ENCODE data around the gene C16orf74. TPM values are rescaled to one million over a fixed set of nuclear protein-coding genes. Genes with fewer than 3 reads are reported as not detected.

Gene C16orf74
- total RNA-seq, 4 donors from 2014 or later: 2.5 to 6.6 TPM; not detected in 2

DNA sequence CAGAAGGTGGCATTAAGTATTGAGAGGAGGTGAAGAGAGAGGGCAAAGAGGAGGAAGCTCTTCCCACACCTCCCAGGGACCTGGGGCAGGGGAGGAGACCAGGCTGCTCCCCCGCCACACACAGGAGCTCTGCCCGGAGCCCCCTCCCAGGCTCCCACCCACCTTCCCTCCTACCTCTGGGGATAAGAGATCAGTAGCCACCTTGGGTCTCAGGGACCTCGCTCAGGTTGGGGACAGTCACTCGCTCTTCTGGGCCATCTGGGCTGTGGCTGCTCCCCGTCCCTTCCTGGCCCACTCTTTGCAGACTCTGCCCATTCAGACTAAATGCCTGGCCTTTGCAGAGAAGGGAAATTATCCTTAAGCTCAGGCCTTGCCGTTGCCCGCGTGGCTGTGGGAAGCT is 14.9 kb upstream of the C16orf74 start:
- no peaks in the 10 kb centered on the region for H3K36me3 ChIP-seq
- no peak for DNase-seq
- no peaks in the 10 kb centered on the region for H3K27me3 ChIP-seq
- H3K27ac ChIP-seq: no peak overlapping the region
- no peaks in the 10 kb centered on the region for H3K9me3 ChIP-seq
- no peaks in the 10 kb centered on the region for H3K4me1 ChIP-seq
- no peak overlapping the region for H3K4me3 ChIP-seq
- TF ChIP-seq POLR2A (IDR thresholded peaks at IDR 0.05): no peak

DNA sequence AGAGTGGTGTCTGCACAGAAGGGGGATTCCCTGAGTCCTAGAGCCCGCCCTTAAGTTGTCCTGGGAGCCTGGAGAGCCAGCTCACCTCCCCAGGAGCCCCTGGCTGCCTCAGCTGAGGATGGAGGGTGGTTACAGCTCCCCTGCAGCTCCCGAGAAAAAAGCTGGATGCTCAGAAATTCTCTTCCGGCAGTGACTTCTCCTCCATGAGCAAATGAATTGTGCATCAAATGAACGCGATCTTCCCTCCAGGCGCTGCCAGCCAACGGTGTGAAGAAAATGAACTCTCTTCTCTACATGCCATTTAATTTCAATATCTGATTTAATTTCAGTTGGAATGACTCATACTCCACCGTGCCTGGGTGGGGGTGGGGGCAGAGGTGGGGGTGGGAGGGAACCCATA is 14.3 kb upstream of the C16orf74 start:
- no peak for DNase-seq
- Histone ChIP-seq H3K36me3 (no peaks in the 10 kb centered on the region), H3K4me3 (no peak overlapping the region), H3K27me3 (no peaks in the 10 kb centered on the region), H3K27ac (no peak overlapping the region), H3K4me1 (no peaks in the 10 kb centered on the region), H3K9me3 (no peaks in the 10 kb centered on the region)
- TF ChIP-seq POLR2A (IDR thresholded peaks at IDR 0.05): no peak
- TF ChIP-seq, protein P1, sequence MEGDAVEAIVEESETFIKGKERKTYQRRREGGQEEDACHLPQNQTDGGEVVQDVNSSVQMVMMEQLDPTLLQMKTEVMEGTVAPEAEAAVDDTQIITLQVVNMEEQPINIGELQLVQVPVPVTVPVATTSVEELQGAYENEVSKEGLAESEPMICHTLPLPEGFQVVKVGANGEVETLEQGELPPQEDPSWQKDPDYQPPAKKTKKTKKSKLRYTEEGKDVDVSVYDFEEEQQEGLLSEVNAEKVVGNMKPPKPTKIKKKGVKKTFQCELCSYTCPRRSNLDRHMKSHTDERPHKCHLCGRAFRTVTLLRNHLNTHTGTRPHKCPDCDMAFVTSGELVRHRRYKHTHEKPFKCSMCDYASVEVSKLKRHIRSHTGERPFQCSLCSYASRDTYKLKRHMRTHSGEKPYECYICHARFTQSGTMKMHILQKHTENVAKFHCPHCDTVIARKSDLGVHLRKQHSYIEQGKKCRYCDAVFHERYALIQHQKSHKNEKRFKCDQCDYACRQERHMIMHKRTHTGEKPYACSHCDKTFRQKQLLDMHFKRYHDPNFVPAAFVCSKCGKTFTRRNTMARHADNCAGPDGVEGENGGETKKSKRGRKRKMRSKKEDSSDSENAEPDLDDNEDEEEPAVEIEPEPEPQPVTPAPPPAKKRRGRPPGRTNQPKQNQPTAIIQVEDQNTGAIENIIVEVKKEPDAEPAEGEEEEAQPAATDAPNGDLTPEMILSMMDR (IDR thresholded peaks at IDR 0.05): no peak

DNA sequence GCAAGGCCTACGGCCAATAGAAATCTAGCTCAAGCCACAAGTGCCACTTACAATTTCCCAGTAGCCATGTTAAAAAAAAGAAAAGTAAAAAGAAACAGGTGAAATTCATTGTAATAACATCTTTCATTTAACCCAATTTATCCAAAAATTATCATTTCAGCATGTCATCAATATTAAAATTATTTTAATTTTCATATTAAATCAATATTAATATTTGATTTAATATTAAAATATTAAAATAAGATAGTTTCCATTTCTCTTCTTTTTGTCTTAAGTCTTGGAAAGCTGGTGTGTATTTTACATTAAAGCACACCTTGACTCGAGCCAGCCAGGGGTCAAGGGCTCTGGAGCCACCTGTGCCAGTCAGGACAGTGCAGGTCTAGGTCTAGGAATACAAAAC is 12.7 kb upstream of the C16orf74 start:
- no peaks in the 10 kb centered on the region for H3K27me3 ChIP-seq
- H3K4me3 ChIP-seq: no peak overlapping the region
- H3K4me1 ChIP-seq: peaks cover 0 to 3% (median 0%) of the 10 kb centered on the region in 4 donors
- no peak overlapping the region for H3K27ac ChIP-seq
- no peak for DNase-seq
- H3K9me3 ChIP-seq: no peaks in the 10 kb centered on the region
- H3K36me3 ChIP-seq: no peaks in the 10 kb centered on the region
- TF ChIP-seq, protein P1 (IDR thresholded peaks at IDR 0.05): no peak
- no peak for TF ChIP-seq POLR2A (IDR thresholded peaks at IDR 0.05)

DNA sequence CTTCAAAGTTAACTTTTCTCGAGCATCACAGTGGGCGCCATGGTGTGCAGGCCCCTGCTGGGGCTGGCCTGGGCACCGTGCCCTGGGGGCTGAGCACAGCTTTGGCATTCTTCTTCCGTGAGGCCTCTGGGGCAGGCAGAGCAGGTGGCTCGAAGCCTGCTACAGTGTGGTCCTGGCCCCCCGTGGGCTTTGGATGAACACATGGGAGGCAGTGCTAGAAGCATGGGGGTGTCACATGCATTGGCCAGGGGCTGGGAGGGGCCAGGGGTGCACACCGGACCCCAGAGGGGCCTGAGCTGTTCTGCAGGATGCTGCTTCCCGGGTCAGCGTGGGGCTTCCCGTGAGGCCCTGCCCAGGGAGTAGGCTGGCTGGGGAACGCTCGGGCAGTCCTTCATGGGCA is 12.1 kb upstream of the C16orf74 start:
- H3K27me3 ChIP-seq: no peaks in the 10 kb centered on the region

DNA sequence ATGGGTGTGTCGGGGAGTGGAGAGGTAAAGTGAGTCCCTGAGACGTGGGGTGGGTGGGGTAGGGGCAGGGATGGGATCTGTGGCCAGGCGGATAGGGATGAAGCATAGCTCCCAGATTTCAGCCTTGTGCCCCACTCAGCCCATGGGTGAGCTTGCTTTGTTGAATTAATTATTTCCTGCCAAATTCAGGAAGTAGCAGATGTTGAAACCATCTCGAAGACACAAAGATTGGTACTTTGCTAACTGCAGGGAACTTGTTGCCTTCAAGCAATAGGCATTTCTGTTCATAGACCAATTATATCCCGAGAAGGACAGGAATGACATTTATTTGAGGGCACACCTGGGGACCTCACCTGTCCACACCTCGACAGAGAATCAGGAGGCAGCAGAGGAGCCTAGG is 11.0 kb upstream of the C16orf74 start:
- TF ChIP-seq POLR2A (IDR thresholded peaks at IDR 0.05): no peak
- TF ChIP-seq, protein P1 (IDR thresholded peaks at IDR 0.05): no peak
- DNase-seq: no peak
- Histone ChIP-seq H3K4me3 (no peak overlapping the region), H3K27me3 (no peaks in the 10 kb centered on the region), H3K27ac (no peak overlapping the region), H3K36me3 (no peaks in the 10 kb centered on the region), H3K4me1 (peaks cover 0 to 14% (median 0%) of the 10 kb centered on the region in 4 donors), H3K9me3 (no peaks in the 10 kb centered on the region)

More for the DNA sequence above, 12.1 kb upstream of the C16orf74 start:
- H3K36me3 ChIP-seq: no peaks in the 10 kb centered on the region
- no peak overlapping the region for H3K27ac ChIP-seq
- H3K4me1 ChIP-seq: peaks cover 0 to 6% (median 0%) of the 10 kb centered on the region in 4 donors
- TF ChIP-seq POLR2A (IDR thresholded peaks at IDR 0.05): no peak
- no peaks in the 10 kb centered on the region for H3K9me3 ChIP-seq
- no peak overlapping the region for H3K4me3 ChIP-seq
- no peak for DNase-seq

DNA sequence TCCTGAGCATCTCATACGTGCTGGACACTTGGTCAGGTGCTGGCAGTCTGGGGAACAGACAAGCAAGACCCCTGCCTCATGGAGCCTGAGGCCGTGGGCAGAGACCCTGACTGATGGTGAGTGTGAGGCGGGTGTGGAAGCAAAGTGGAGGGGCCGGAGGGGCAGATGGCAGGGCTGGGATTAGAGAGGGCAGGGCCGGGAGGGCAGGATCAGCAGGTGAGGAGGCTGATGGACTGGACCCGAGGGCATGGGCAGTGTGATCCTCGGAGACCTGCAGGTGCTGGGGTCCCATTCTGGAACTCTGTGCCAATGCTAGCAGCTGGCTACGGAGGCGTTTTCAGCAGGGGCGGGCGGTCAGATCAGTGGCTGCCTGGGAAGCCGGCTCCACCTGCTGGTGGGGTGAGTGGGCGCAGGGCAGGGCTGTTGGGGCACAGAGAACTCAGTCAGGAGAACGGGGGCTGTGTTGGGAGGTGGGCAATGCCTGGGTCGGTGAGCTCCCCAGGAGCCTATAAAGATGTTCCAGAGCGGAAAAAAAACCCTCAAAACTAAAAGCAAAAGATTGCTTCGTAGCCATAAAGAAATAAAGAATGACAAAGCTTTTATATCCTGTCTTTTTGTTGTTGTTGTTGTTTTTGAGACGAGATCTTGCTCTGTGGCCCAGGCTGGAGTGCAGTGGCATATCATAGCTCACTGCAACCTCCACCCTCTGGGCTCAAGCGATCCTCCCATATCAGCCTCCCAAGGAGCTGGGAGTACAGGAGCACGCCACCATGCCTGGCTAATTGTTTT is 8.9 kb upstream of the C16orf74 start:
- DNase-seq: peak in 2 of 3 donors; percentile 72 to 82
- no peak overlapping the region for H3K4me3 ChIP-seq
- TF ChIP-seq POLR2A (IDR thresholded peaks at IDR 0.05): no peak
- TF ChIP-seq, protein P1 (IDR thresholded peaks at IDR 0.05): peak; percentile 51 to 64 (median 56)

More for the DNA sequence above, 8.9 kb upstream of the C16orf74 start:
- Histone ChIP-seq H3K9me3 (no peaks in the 10 kb centered on the region), H3K27ac (peak overlapping the region in 1 of 4 donors; percentile 84), H3K27me3 (no peaks in the 10 kb centered on the region), H3K36me3 (no peaks in the 10 kb centered on the region), H3K4me1 (peaks cover 0 to 18% (median 4%) of the 10 kb centered on the region in 4 donors)

Data from Peyer's patch (tissue), 4 donors.